ENCODE results near the gene PLD4.

Gene PLD4

DNA sequence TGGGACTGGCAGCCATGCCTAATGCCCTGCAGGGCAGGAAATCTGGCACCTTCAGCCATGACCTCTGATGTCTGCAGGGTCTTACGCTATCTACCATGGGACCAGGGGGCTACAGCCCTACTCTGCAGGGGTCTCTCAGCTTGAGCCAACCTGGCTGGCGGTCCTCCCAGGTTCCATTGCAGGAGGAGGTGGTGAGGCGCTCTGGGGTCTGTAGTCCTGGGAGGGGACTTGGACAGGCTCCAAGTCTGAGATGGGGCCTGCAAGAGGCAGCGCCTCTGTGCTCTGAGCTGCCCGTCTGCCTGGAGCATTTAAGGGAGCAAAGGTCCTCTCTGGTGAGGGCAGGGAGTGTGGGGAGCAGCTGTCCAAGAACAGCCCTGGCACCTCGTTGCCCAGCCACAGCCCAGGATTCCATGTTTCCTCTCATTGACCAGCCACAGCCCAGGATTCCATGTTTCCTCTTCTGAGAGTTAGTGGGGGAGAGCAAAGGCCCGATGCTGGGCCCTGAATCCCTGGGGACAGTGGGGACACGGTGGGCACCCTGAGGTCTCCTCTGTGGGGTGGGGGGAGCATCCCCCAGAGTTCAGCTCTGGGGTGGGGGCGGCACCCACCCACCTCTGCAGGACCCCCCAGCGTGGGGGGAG is 655 bp downstream of the PLD4 start:
- TF ChIP-seq, protein P1, sequence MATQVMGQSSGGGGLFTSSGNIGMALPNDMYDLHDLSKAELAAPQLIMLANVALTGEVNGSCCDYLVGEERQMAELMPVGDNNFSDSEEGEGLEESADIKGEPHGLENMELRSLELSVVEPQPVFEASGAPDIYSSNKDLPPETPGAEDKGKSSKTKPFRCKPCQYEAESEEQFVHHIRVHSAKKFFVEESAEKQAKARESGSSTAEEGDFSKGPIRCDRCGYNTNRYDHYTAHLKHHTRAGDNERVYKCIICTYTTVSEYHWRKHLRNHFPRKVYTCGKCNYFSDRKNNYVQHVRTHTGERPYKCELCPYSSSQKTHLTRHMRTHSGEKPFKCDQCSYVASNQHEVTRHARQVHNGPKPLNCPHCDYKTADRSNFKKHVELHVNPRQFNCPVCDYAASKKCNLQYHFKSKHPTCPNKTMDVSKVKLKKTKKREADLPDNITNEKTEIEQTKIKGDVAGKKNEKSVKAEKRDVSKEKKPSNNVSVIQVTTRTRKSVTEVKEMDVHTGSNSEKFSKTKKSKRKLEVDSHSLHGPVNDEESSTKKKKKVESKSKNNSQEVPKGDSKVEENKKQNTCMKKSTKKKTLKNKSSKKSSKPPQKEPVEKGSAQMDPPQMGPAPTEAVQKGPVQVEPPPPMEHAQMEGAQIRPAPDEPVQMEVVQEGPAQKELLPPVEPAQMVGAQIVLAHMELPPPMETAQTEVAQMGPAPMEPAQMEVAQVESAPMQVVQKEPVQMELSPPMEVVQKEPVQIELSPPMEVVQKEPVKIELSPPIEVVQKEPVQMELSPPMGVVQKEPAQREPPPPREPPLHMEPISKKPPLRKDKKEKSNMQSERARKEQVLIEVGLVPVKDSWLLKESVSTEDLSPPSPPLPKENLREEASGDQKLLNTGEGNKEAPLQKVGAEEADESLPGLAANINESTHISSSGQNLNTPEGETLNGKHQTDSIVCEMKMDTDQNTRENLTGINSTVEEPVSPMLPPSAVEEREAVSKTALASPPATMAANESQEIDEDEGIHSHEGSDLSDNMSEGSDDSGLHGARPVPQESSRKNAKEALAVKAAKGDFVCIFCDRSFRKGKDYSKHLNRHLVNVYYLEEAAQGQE (IDR thresholded peaks at IDR 0.05; ENCODE audit: insufficient read depth in 1 of 2, low read depth in 2 of 2, low read length in 2 of 2): no peak
- TF ChIP-seq POLR2AphosphoS5 (IDR thresholded peaks at IDR 0.05; ENCODE audit: low read depth, low read length): no peak
- no peak for TF ChIP-seq SIN3A (IDR thresholded peaks at IDR 0.05; ENCODE audit: borderline replicate concordance, insufficient read depth, low read length)
- TF ChIP-seq FOXP2 (optimal IDR thresholded peaks at IDR 0.05; ENCODE audit: borderline replicate concordance, extremely low read depth, extremely low read length, insufficient read depth): no peak
- no peak for TF ChIP-seq TAF1 (IDR thresholded peaks at IDR 0.05; ENCODE audit: borderline replicate concordance, insufficient read depth, low read length)

- TF ChIP-seq TAF1 (IDR thresholded peaks at IDR 0.05; ENCODE audit: borderline replicate concordance, insufficient read depth, low read length) (no peak), FOXP2 (optimal IDR thresholded peaks at IDR 0.05; ENCODE audit: borderline replicate concordance, extremely low read depth, extremely low read length, insufficient read depth) (no peak), SIN3A (IDR thresholded peaks at IDR 0.05; ENCODE audit: borderline replicate concordance, insufficient read depth, low read length) (no peak)
- TF ChIP-seq, protein P1 (IDR thresholded peaks at IDR 0.05; ENCODE audit: insufficient read depth in 1 of 2, low read depth in 2 of 2, low read length in 2 of 2): no peak
These were observed 1.4 kb downstream of the PLD4 start for GRCh38 chr14:104925855-104926609.

- TF ChIP-seq POLR2AphosphoS5 (IDR thresholded peaks at IDR 0.05; ENCODE audit: low read depth, low read length): no peak
- TF ChIP-seq, protein P1 (IDR thresholded peaks at IDR 0.05; ENCODE audit: insufficient read depth in 1 of 2, low read depth in 2 of 2, low read length in 2 of 2): no peak
These were observed 2.1 kb downstream of the PLD4 start for GRCh38 chr14:104926619-104927431.

DNA sequence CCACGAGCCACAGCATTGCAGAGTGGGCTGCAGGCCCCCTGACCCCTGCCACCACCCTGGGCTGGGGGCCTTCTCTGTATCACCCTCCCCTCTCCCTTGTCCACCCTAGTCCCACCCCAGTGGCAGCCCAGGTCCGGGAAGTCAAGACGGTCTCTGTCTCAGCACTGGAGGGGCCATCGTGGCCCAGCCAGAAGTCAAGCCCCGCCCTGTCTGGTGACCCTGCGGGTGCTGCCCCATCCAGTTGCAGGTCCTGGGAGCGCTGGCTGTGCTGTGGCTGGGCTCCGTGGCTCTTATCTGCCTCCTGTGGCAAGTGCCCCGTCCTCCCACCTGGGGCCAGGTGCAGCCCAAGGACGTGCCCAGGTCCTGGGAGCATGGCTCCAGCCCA is 2.7 kb downstream of the PLD4 start:
- TF ChIP-seq, protein P1 (IDR thresholded peaks at IDR 0.05; ENCODE audit: insufficient read depth in 1 of 2, low read depth in 2 of 2, low read length in 2 of 2): no peak
